Uterus (tissue), 4 donors: ENCODE results near the gene PCDHB11. TPM values are rescaled to one million over a fixed set of nuclear protein-coding genes. Genes with fewer than 3 reads are reported as not detected.
"Not testable (repeated sequence)": the region's sequence is repeated elsewhere in the genome, so short reads cannot be mapped to it uniquely, and the experiment has no call there.

Experiments
- DNase-seq, 2 donors: peaks; one replicate each; pipeline ENCODE4 v3.0.0-alpha.2; 2019 to 2020
- H3K27ac ChIP-seq, 2 donors: fragments of 200-600 bp; sonication (generic); 1 replicate in 1 of 2; 2 replicates in 1 of 2; pipeline ENCODE4 v1.5.1; 2016 to 2018
- H3K27me3 ChIP-seq, 2 donors: fragments of 200-600 bp; sonication (generic); one replicate each; pipeline ENCODE4 v1.5.1; 2018 to 2019; ENCODE audit warnings: control low read depth in 1 of 2
- H3K36me3 ChIP-seq, 2 donors: fragments of 200-600 bp; sonication (generic); one replicate each; pipeline ENCODE4 v1.5.1; 2019; ENCODE audit warnings: control low read depth in 1 of 2
- H3K4me1 ChIP-seq, 2 donors: fragments of 200-600 bp; sonication (generic); one replicate each; pipeline ENCODE4 v1.5.1; 2018 to 2019; ENCODE audit warnings: control low read depth in 1 of 2
- H3K4me3 ChIP-seq, 2 donors: fragments of 200-600 bp; sonication (generic); 1 replicate in 1 of 2; 2 replicates in 1 of 2; pipeline ENCODE4 v1.5.1; 2018 to 2019; ENCODE audit warnings: mild to moderate bottlenecking in 1 of 2
- H3K9me3 ChIP-seq, 2 donors: fragments of 200-600 bp; sonication (generic); one replicate each; pipeline ENCODE4 v1.5.1; 2019; ENCODE audit warnings: control low read depth in 1 of 2
- POLR2A ChIP-seq, 2 donors: fragments of 450-650 bp; IDR thresholded peaks; one replicate each; pipeline ENCODE4 v1.6.1; 2016; ENCODE audit warnings: antibody characterized with exemption in 2 of 2, mild to moderate bottlenecking in 1 of 2, moderate library complexity in 1 of 2
- intact Hi-C: fragments of 100-400 bp; cut with DNase I; formaldehyde crosslinking; loops from one replicate; pipeline ENCODE4 v1.15.1; 2023; ENCODE audit warnings: low total_unique reads
- total RNA-seq, 4 donors: library from RNA; depleted of rRNA in 3 of 4; stranded (reverse); fragments of >200 nt in 3 of 4; gene quantifications; one replicate each; pipeline versions ENCODE4 v1.1.0 to v1.2.4, GENCODE V29; 2014 to 2023
- TF ChIP-seq, protein P1 (sequence below), 4 experiments: fragments of 200-600 bp in 2 of 4; fragments of 450-650 bp in 2 of 4; sonication (generic) in 2 of 4; IDR thresholded peaks; one replicate each; pipeline ENCODE4 v1.5.1; 2016 to 2019; ENCODE audit warnings: antibody characterized with exemption in 4 of 4, mild to moderate bottlenecking in 2 of 4, moderate library complexity in 1 of 4
- donor health status: DM: yes; HTN: yes; CAD: no.

Gene PCDHB11
- total RNA-seq, 4 donors from 2014 or later = 2.4 to 9.8 (median 6.9) TPM

DNA sequence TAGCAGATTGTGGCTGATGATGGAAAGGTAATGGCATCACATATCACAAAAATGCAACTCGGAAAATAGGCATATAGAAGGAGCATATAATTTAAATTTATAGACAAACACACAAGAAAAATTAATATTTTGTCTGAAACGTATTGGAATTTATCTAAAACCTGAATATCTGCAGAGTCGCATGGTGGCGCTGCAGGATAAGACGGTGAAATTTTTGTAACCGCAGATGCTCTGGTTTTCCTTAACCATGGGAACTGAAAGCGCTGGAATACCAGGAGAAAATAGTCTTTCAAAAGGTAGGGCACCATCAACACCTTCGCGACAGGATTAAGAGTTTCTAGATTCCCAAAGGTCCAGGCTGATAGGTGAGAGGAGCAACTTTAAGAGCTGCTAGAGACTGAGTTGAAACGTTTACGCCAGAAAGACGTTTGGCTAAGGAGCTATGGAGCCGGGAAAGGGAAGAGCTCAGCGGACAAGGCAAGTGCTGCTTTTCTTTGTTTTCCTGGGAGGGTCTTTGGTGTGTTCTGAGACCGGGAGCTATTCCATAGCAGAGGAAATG lies 34.8 kb downstream of the PCDHB11 start:
- H3K27ac ChIP-seq = no peak overlapping the region
- H3K4me1 ChIP-seq = no peaks in the 10 kb centered on the region
- H3K9me3 ChIP-seq = peaks cover 3 to 74% of the 10 kb centered on the region in 2 donors
- TF ChIP-seq, protein P1, sequence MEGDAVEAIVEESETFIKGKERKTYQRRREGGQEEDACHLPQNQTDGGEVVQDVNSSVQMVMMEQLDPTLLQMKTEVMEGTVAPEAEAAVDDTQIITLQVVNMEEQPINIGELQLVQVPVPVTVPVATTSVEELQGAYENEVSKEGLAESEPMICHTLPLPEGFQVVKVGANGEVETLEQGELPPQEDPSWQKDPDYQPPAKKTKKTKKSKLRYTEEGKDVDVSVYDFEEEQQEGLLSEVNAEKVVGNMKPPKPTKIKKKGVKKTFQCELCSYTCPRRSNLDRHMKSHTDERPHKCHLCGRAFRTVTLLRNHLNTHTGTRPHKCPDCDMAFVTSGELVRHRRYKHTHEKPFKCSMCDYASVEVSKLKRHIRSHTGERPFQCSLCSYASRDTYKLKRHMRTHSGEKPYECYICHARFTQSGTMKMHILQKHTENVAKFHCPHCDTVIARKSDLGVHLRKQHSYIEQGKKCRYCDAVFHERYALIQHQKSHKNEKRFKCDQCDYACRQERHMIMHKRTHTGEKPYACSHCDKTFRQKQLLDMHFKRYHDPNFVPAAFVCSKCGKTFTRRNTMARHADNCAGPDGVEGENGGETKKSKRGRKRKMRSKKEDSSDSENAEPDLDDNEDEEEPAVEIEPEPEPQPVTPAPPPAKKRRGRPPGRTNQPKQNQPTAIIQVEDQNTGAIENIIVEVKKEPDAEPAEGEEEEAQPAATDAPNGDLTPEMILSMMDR (IDR thresholded peaks at IDR 0.05) = peak in 2 of 4 experiments; percentile 8
- TF ChIP-seq POLR2A (IDR thresholded peaks at IDR 0.05) = no peak
- intact Hi-C loops = no loop called here
- H3K4me3 ChIP-seq = peak overlapping the region; percentile 9 to 19
- DNase-seq = no peak
- no peaks in the 10 kb centered on the region for H3K27me3 ChIP-seq
- no peaks in the 10 kb centered on the region for H3K36me3 ChIP-seq

GRCh38 chr5:141235922-141236321 lies 36.5 kb downstream of the PCDHB11 start:
- H3K27me3 ChIP-seq, DNase-seq, intact Hi-C loops, H3K4me1 ChIP-seq, H3K36me3 ChIP-seq, H3K27ac ChIP-seq, H3K4me3 ChIP-seq: not testable (repeated sequence)
- peaks cover 3 to 88% of the 10 kb centered on the region in 2 donors for H3K9me3 ChIP-seq

GRCh38 chr5:141236516-141237313 lies 37.3 kb downstream of the PCDHB11 start:
- Histone ChIP-seq H3K4me1 (no peaks in the 10 kb centered on the region), H3K27ac (no peak overlapping the region), H3K4me3 (no peak overlapping the region), H3K27me3 (no peaks in the 10 kb centered on the region), H3K9me3 (peaks cover 0 to 91% of the 10 kb centered on the region in 2 donors), H3K36me3 (no peaks in the 10 kb centered on the region)
- intact Hi-C loops = no loop called here
- no peak for TF ChIP-seq POLR2A (IDR thresholded peaks at IDR 0.05)
- TF ChIP-seq, protein P1 (IDR thresholded peaks at IDR 0.05) = no peak
- DNase-seq = no peak

- intact Hi-C loops = no loop called here
- Histone ChIP-seq H3K27ac (no peak overlapping the region), H3K9me3 (peaks cover 0 to 86% of the 10 kb centered on the region in 2 donors), H3K4me1 (no peaks in the 10 kb centered on the region), H3K4me3 (no peak overlapping the region), H3K27me3 (no peaks in the 10 kb centered on the region), H3K36me3 (no peaks in the 10 kb centered on the region)
- TF ChIP-seq, protein P1 (IDR thresholded peaks at IDR 0.05) = no peak
- TF ChIP-seq POLR2A (IDR thresholded peaks at IDR 0.05) = no peak
- no peak for DNase-seq
Measured at GRCh38 chr5:141241496-141241895, 42.1 kb downstream of the PCDHB11 start.

DNA sequence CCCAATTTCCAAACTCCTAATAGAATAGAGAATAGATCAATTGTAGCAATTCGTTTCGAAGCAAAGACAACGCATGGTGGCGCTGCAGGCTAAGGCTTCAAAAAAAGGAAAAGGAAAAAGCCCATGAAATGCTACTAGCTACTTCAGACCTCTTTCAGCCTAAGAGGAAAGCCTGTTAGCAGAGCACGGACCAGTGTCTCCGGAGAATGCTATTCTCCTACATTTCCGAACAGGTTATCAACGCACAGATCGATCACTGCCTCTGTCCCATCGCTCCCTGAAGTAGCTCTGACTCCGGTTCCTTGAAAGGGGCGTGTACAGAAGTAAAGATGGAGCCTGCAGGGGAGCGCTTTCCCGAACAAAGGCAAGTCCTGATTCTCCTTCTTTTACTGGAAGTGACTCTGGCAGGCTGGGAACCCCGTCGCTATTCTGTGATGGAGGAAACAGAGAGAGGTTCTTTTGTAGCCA lies 45.9 kb downstream of the PCDHB11 start, which contains the start of gene PCDHB15:
Gene PCDHB15 (plus strand): TSS at position 146 of the 468 bp plus-strand sequence. CDS start 184 bp downstream, at position 330.
- Histone ChIP-seq H3K9me3 (peaks cover 0 to 91% of the 10 kb centered on the region in 2 donors), H3K4me3 (peak within 1 kb of the TSS in 1 of 2 donors; percentile 16), H3K27me3 (no peaks in the 10 kb centered on the region), H3K36me3 (no peaks in the 10 kb centered on the region), H3K27ac (no peak within 1 kb of the TSS), H3K4me1 (no peaks in the 10 kb centered on the region)
- intact Hi-C loops = no loop called here
- peak; percentile 19 to 36 for DNase-seq
- TF ChIP-seq, protein P1 (IDR thresholded peaks at IDR 0.05) = peak in 3 of 4 experiments; percentile 11 to 31 (median 12)
- TF ChIP-seq POLR2A (IDR thresholded peaks at IDR 0.05) = no peak

DNA sequence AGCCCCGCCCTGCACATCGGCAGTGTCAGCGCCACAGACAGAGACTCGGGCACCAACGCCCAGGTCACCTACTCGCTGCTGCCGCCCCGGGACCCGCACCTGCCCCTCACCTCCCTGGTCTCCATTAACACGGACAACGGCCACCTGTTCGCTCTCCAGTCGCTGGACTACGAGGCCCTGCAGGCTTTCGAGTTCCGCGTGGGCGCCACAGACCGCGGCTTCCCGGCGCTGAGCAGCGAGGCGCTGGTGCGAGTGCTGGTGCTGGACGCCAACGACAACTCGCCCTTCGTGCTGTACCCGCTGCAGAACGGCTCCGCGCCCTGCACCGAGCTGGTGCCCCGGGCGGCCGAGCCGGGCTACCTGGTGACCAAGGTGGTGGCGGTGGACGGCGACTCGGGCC lies 47.5 kb downstream of the PCDHB11 start:
- H3K4me1 ChIP-seq, H3K27ac ChIP-seq, H3K27me3 ChIP-seq, intact Hi-C loops, DNase-seq, H3K4me3 ChIP-seq, H3K36me3 ChIP-seq: not testable (repeated sequence)
- peaks cover 0 to 90% of the 10 kb centered on the region in 2 donors for H3K9me3 ChIP-seq

DNA sequence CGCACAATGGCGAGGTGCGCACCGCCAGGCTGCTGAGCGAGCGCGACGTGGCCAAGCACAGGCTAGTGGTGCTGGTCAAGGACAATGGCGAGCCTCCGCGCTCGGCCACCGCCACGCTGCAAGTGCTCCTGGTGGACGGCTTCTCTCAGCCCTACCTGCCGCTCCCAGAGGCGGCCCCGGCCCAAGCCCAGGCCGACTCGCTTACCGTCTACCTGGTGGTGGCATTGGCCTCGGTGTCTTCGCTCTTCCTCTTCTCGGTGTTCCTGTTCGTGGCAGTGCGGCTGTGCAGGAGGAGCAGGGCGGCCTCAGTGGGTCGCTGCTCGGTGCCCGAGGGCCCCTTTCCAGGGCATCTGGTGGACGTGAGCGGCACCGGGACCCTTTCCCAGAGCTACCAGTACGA lies 48.0 kb downstream of the PCDHB11 start:
- H3K27me3 ChIP-seq, H3K4me3 ChIP-seq, H3K36me3 ChIP-seq, H3K4me1 ChIP-seq, DNase-seq, intact Hi-C loops, H3K27ac ChIP-seq: not testable (repeated sequence)
- peaks cover 0 to 92% of the 10 kb centered on the region in 2 donors for H3K9me3 ChIP-seq
